VCaP (cell line): ENCODE measurements around the gene JADE2.

ENCODE experiments used
- H3K27ac ChIP-seq: fragments of 450-650 bp; 2 replicates; pipeline ENCODE4 v1.5.1; 2017
- CTCF ChIP-seq: fragments of 450-650 bp; conservative IDR thresholded peaks from 2 replicates; pipeline ENCODE4 v1.5.1; 2017; ENCODE audit warnings: mild to moderate bottlenecking, moderate library complexity

The JADE2 gene

GRCh38 chr5:134524826-134525682 lies at the start of gene JADE2:
JADE2 (plus strand) TSS chr5:134525670; CDS start chr5:134535858, 10,188 bp downstream.
- no peak for TF ChIP-seq CTCF
- H3K27ac ChIP-seq: peak within 1 kb of the TSS; percentile 97

GRCh38 chr5:134477462-134478245 lies 47.8 kb upstream of the JADE2 start:
- no peak overlapping the region for H3K27ac ChIP-seq
- no peak for TF ChIP-seq CTCF

GRCh38 chr5:134479839-134480238 lies 45.6 kb upstream of the JADE2 start:
- TF ChIP-seq CTCF: no peak
- no peak overlapping the region for H3K27ac ChIP-seq

- TF ChIP-seq CTCF: no peak
- no peak overlapping the region for H3K27ac ChIP-seq
Measured at GRCh38 chr5:134489227-134489944, 36.1 kb upstream of the JADE2 start.

- H3K27ac ChIP-seq: no peak overlapping the region
- TF ChIP-seq CTCF: no peak
Measured at GRCh38 chr5:134490255-134490924, 35.1 kb upstream of the JADE2 start.

GRCh38 chr5:134490925-134491271 lies 34.6 kb upstream of the JADE2 start:
- H3K27ac ChIP-seq: no peak overlapping the region
- no peak for TF ChIP-seq CTCF
